ENCODE measurements around the gene MRPS18B. TPM values are rescaled to one million over a fixed set of nuclear protein-coding genes. Genes with fewer than 3 reads are reported as not detected.
"Not testable (repeated sequence)": the region's sequence is repeated elsewhere in the genome, so short reads cannot be mapped to it uniquely, and the experiment has no call there.

The MRPS18B gene
- total RNA-seq, 1 donor: 31.3 TPM

- no peaks in the 10 kb centered on the region for H3K27me3 ChIP-seq (ENCODE audit: insufficient read depth, low read length)
- peak within 1 kb of the TSS; percentile 91 for H3K4me3 ChIP-seq (ENCODE audit: low read length)
- H3K9me3 ChIP-seq (ENCODE audit: low read depth, low read length): no peaks in the 10 kb centered on the region
- peaks cover 44% of the 10 kb centered on the region for H3K4me1 ChIP-seq (ENCODE audit: insufficient read depth, low read length)
These were observed 29.0 kb downstream of the MRPS18B start, which contains the start of gene C6orf136 for GRCh38 chr6:30646450-30647241. C6orf136 (plus strand) TSS chr6:30647133; CDS start chr6:30647232, 99 bp downstream.

GRCh38 chr6:30647242-30648116 is 29.8 kb downstream of the MRPS18B start:
- Histone ChIP-seq H3K9me3 (ENCODE audit: low read depth, low read length) (no peaks in the 10 kb centered on the region), H3K4me1 (ENCODE audit: insufficient read depth, low read length) (peaks cover 44% of the 10 kb centered on the region), H3K4me3 (ENCODE audit: low read length) (peak overlapping the region; percentile 91), H3K27me3 (ENCODE audit: insufficient read depth, low read length) (no peaks in the 10 kb centered on the region)

- peaks cover 14% of the 10 kb centered on the region for H3K4me1 ChIP-seq (ENCODE audit: insufficient read depth, low read length)
- no peaks in the 10 kb centered on the region for H3K9me3 ChIP-seq (ENCODE audit: low read depth, low read length)
- H3K27me3 ChIP-seq (ENCODE audit: insufficient read depth, low read length): no peaks in the 10 kb centered on the region
- no peak overlapping the region for H3K4me3 ChIP-seq (ENCODE audit: low read length)
These were observed 33.5 kb downstream of the MRPS18B start for GRCh38 chr6:30651143-30651542.

GRCh38 chr6:30654798-30655742 is 37.4 kb downstream of the MRPS18B start:
- H3K4me3 ChIP-seq (ENCODE audit: low read length): no peak overlapping the region
- no peaks in the 10 kb centered on the region for H3K9me3 ChIP-seq (ENCODE audit: low read depth, low read length)
- no peaks in the 10 kb centered on the region for H3K27me3 ChIP-seq (ENCODE audit: insufficient read depth, low read length)
- peaks cover 7% of the 10 kb centered on the region for H3K4me1 ChIP-seq (ENCODE audit: insufficient read depth, low read length)

GRCh38 chr6:30655743-30656094 is 38.1 kb downstream of the MRPS18B start:
- Histone ChIP-seq H3K9me3 (ENCODE audit: low read depth, low read length) (no peaks in the 10 kb centered on the region), H3K4me1 (ENCODE audit: insufficient read depth, low read length) (peaks cover 7% of the 10 kb centered on the region), H3K27me3 (ENCODE audit: insufficient read depth, low read length) (no peaks in the 10 kb centered on the region), H3K4me3 (ENCODE audit: low read length) (no peak overlapping the region)

- Histone ChIP-seq H3K4me1 (ENCODE audit: insufficient read depth, low read length) (peaks cover 7% of the 10 kb centered on the region), H3K9me3 (ENCODE audit: low read depth, low read length) (no peaks in the 10 kb centered on the region), H3K27me3 (ENCODE audit: insufficient read depth, low read length) (no peaks in the 10 kb centered on the region), H3K4me3 (ENCODE audit: low read length) (no peak overlapping the region)
These were observed 38.9 kb downstream of the MRPS18B start for GRCh38 chr6:30656513-30656912.

GRCh38 chr6:30657454-30657853 is 39.8 kb downstream of the MRPS18B start:
- Histone ChIP-seq H3K27me3 (ENCODE audit: insufficient read depth, low read length) (no peaks in the 10 kb centered on the region), H3K9me3 (ENCODE audit: low read depth, low read length) (no peaks in the 10 kb centered on the region), H3K4me1 (ENCODE audit: insufficient read depth, low read length) (peaks cover 7% of the 10 kb centered on the region), H3K4me3 (ENCODE audit: low read length) (no peak overlapping the region)

GRCh38 chr6:30657922-30658321 is 40.3 kb downstream of the MRPS18B start:
- H3K4me1 ChIP-seq (ENCODE audit: insufficient read depth, low read length); H3K27me3 ChIP-seq (ENCODE audit: insufficient read depth, low read length); H3K9me3 ChIP-seq (ENCODE audit: low read depth, low read length); H3K4me3 ChIP-seq (ENCODE audit: low read length): not testable (repeated sequence)

- Histone ChIP-seq H3K4me3 (ENCODE audit: low read length) (no peak overlapping the region), H3K9me3 (ENCODE audit: low read depth, low read length) (no peaks in the 10 kb centered on the region), H3K27me3 (ENCODE audit: insufficient read depth, low read length) (no peaks in the 10 kb centered on the region), H3K4me1 (ENCODE audit: insufficient read depth, low read length) (no peaks in the 10 kb centered on the region)
These were observed 47.5 kb downstream of the MRPS18B start for GRCh38 chr6:30664994-30665767.

- not testable (repeated sequence) for H3K9me3 ChIP-seq (ENCODE audit: low read depth, low read length); H3K4me1 ChIP-seq (ENCODE audit: insufficient read depth, low read length); H3K27me3 ChIP-seq (ENCODE audit: insufficient read depth, low read length); H3K4me3 ChIP-seq (ENCODE audit: low read length)
These were observed 48.7 kb downstream of the MRPS18B start for GRCh38 chr6:30666300-30666699.

- no peak overlapping the region for H3K4me3 ChIP-seq (ENCODE audit: low read length)
- peaks cover 30% of the 10 kb centered on the region for H3K4me1 ChIP-seq (ENCODE audit: insufficient read depth, low read length)
- no peaks in the 10 kb centered on the region for H3K9me3 ChIP-seq (ENCODE audit: low read depth, low read length)
- no peaks in the 10 kb centered on the region for H3K27me3 ChIP-seq (ENCODE audit: insufficient read depth, low read length)
These were observed 53.3 kb downstream of the MRPS18B start for GRCh38 chr6:30670760-30671527.

- no peaks in the 10 kb centered on the region for H3K27me3 ChIP-seq (ENCODE audit: insufficient read depth, low read length)
These were observed 55.0 kb downstream of the MRPS18B start, which contains the start of gene DHX16 for GRCh38 chr6:30672445-30673253. DHX16 (minus strand) TSS chr6:30673006; CDS start chr6:30672841, 165 bp downstream.

More at GRCh38 chr6:30672445-30673253, 55.0 kb downstream of the MRPS18B start, which contains the start of gene DHX16:
- H3K4me1 ChIP-seq (ENCODE audit: insufficient read depth, low read length): peaks cover 39% of the 10 kb centered on the region
- peak within 1 kb of the TSS; percentile 80 for H3K4me3 ChIP-seq (ENCODE audit: low read length)
- H3K9me3 ChIP-seq (ENCODE audit: low read depth, low read length): no peaks in the 10 kb centered on the region
